H1 (cell line): ENCODE results near the gene CALY. TPM values are rescaled to one million over a fixed set of nuclear protein-coding genes. Genes with fewer than 3 reads are reported as not detected.

Experiments
- CTCF ChIA-PET: fragments of 300-600 bp; sonication (Branson Sonifier 250); formaldehyde crosslinking; loops from one replicate; lab custom pipeline; 2021; ENCODE audit not compliant: partially characterized antibody; lab: Charles Lee
- POLR2A ChIA-PET: fragments of 300-600 bp; sonication (Branson Sonifier 250); formaldehyde crosslinking; loops from one replicate; lab custom pipeline; 2021; ENCODE audit warnings: inconsistent platforms; ENCODE audit not compliant: partially characterized antibody; lab: Charles Lee
- DNase-seq, 2 experiments: peaks; one replicate each; pipeline versions ENCODE4 v3.0.0 to v3.0.0-alpha.2; 2010 to 2022; ENCODE audit warnings: low spot score in 2 of 2, low read depth in 1 of 2, mixed read lengths in 1 of 2
- FAIRE-seq: peaks from 2 replicates; lab custom pipeline; 2011; peaks lifted over from hg19 to GRCh38; lab: Jason Lieb, UNC
- H2AFZ ChIP-seq: 2 replicates; pipeline ENCODE4 v1.8.1; 2012; ENCODE audit warnings: low read length, inconsistent platforms
- H2AK5ac ChIP-seq: 2 replicates; pipeline ENCODE4 v1.6.1; 2013; ENCODE audit warnings: low read depth, low read length
- H2BK120ac ChIP-seq: replicated peaks from 2 replicates; pipeline ENCODE3; 2013; ENCODE audit warnings: low read depth, low read length, inconsistent platforms
- H2BK12ac ChIP-seq: 2 replicates; pipeline ENCODE4 v1.6.1; 2013; ENCODE audit warnings: low read depth, low read length
- H2BK15ac ChIP-seq: 2 replicates; pipeline ENCODE4 v1.6.1; 2013; ENCODE audit warnings: low read length
- H2BK20ac ChIP-seq: 2 replicates; pipeline ENCODE4 v1.6.1; 2013; ENCODE audit warnings: low read length
- H2BK5ac ChIP-seq: 2 replicates; pipeline ENCODE4 v1.6.1; 2013; ENCODE audit warnings: low read depth, low read length
- H3K14ac ChIP-seq: 2 replicates; pipeline ENCODE4 v1.6.1; 2013; ENCODE audit warnings: inconsistent platforms; ENCODE audit not compliant: insufficient read length
- H3K18ac ChIP-seq: 2 replicates; pipeline ENCODE4 v1.6.1; 2013; ENCODE audit warnings: low read length; ENCODE audit errors: extremely low read depth
- H3K23ac ChIP-seq: 2 replicates; pipeline ENCODE4 v1.6.1; 2013; ENCODE audit warnings: inconsistent platforms; ENCODE audit not compliant: insufficient read length
- H3K23me2 ChIP-seq: 2 replicates; pipeline ENCODE4 v1.6.1; 2013; ENCODE audit warnings: low read depth, low read length
- H3K27ac ChIP-seq: 2 replicates; pipeline ENCODE4 v1.6.1; 2011; ENCODE audit warnings: low read depth, low read length, inconsistent platforms
- H3K27me3 ChIP-seq, 4 experiments: replicated peaks in 1 of 4; 1 replicate in 1 of 4; 2 replicates in 3 of 4; pipeline versions ENCODE4 v1.6.1 to v1.8.1; 2011 to 2013; ENCODE audit warnings: low read length in 3 of 4, mild to moderate bottlenecking in 3 of 4, inconsistent platforms in 2 of 4, mixed read lengths in 2 of 4, moderate library complexity in 1 of 4; ENCODE audit not compliant: control insufficient read depth in 3 of 4, insufficient read depth in 3 of 4; ENCODE audit errors: extremely low read depth in 1 of 4
- H3K36me3 ChIP-seq, 4 experiments: 2 replicates each; pipeline versions ENCODE4 v1.6.1 to v1.8.1; 2011 to 2013; ENCODE audit warnings: mild to moderate bottlenecking in 4 of 4, low read length in 3 of 4, moderate library complexity in 2 of 4, control low read depth in 1 of 4, inconsistent platforms in 1 of 4; ENCODE audit not compliant: insufficient read depth in 4 of 4, control insufficient read depth in 2 of 4
- H3K4ac ChIP-seq: replicated peaks from 2 replicates; pipeline ENCODE3; 2013; ENCODE audit warnings: low read length, low read depth, mixed read lengths, inconsistent platforms; ENCODE audit not compliant: insufficient read length
- H3K4me1 ChIP-seq, 4 experiments: replicated peaks in 1 of 4; 1 replicate in 1 of 4; 2 replicates in 3 of 4; pipeline versions ENCODE4 v1.6.1 to v1.8.1; 2011 to 2013; ENCODE audit warnings: low read length in 3 of 4, inconsistent platforms in 2 of 4, mixed read lengths in 1 of 4; ENCODE audit not compliant: insufficient read depth in 4 of 4, control insufficient read depth in 3 of 4
- H3K4me2 ChIP-seq, 2 experiments: 2 replicates each; pipeline versions ENCODE4 v1.6.1 to v1.8.1; 2011 to 2013; ENCODE audit warnings: low read depth in 2 of 2, low read length in 2 of 2, control low read depth in 1 of 2, inconsistent platforms in 1 of 2, mild to moderate bottlenecking in 1 of 2; ENCODE audit not compliant: insufficient read depth in 1 of 2
- H3K4me3 ChIP-seq, 4 experiments: fragments of 200-600, 300-600 bp in 1 of 4; sonication (generic), shearing (Covaris generic), sonication (Bioruptor Twin) in 1 of 4; 2 replicates each; pipeline versions ENCODE4 v1.5.1 to v1.8.1; 2011 to 2016; ENCODE audit warnings: low read length in 4 of 4, low read depth in 3 of 4, control low read depth in 2 of 4, inconsistent platforms in 2 of 4, mild to moderate bottlenecking in 2 of 4, mixed read lengths in 1 of 4, moderate library complexity in 1 of 4; ENCODE audit not compliant: insufficient read depth in 2 of 4; ENCODE audit errors: extremely low read depth in 1 of 4
- H3K56ac ChIP-seq: replicated peaks from 2 replicates; pipeline ENCODE3; 2013; ENCODE audit warnings: low read depth, mild to moderate bottlenecking, mixed read lengths, low read length, inconsistent platforms; ENCODE audit not compliant: insufficient read length
- H3K79me1 ChIP-seq: 2 replicates; pipeline ENCODE4 v1.6.1; 2013; ENCODE audit warnings: low read depth, low read length, control low read depth
- H3K79me2 ChIP-seq, 2 experiments: 2 replicates each; pipeline versions ENCODE4 v1.6.1 to v1.8.1; 2012 to 2013; ENCODE audit warnings: low read length in 2 of 2, mild to moderate bottlenecking in 2 of 2, inconsistent platforms in 1 of 2; ENCODE audit not compliant: insufficient read depth in 2 of 2, control insufficient read depth in 1 of 2
- H3K9ac ChIP-seq, 4 experiments: replicated peaks in 1 of 4; 1 replicate in 1 of 4; 2 replicates in 3 of 4; pipeline versions ENCODE4 v1.6.1 to v1.8.1; 2011 to 2013; ENCODE audit warnings: low read depth in 3 of 4, low read length in 3 of 4, control low read depth in 2 of 4, mild to moderate bottlenecking in 2 of 4, moderate library complexity in 2 of 4, inconsistent platforms in 1 of 4; ENCODE audit errors: extremely low read depth in 1 of 4
- H3K9me3 ChIP-seq, 2 experiments: 2 replicates each; pipeline versions ENCODE4 v1.6.1 to v1.8.1; 2012 to 2013; ENCODE audit warnings: mild to moderate bottlenecking in 2 of 2, moderate library complexity in 2 of 2, control low read depth in 1 of 2, inconsistent platforms in 1 of 2, low read depth in 1 of 2, low read length in 1 of 2, mixed read lengths in 1 of 2; ENCODE audit not compliant: insufficient read depth in 2 of 2
- H4K20me1 ChIP-seq, 2 experiments: replicated peaks in 1 of 2; 2 replicates each; pipeline versions ENCODE3 to v1.8.1; 2011 to 2013; ENCODE audit warnings: inconsistent platforms in 2 of 2, low read length in 2 of 2, mild to moderate bottlenecking in 1 of 2; ENCODE audit not compliant: insufficient read depth in 2 of 2, control insufficient read depth in 1 of 2
- H4K5ac ChIP-seq: 2 replicates; pipeline ENCODE4 v1.6.1; 2013; ENCODE audit warnings: low read length, low read depth, mixed read lengths, inconsistent platforms; ENCODE audit not compliant: insufficient read length
- H4K8ac ChIP-seq: 2 replicates; pipeline ENCODE4 v1.8.0; 2013; ENCODE audit warnings: mild to moderate bottlenecking, moderate library complexity, low read length, inconsistent platforms; ENCODE audit not compliant: insufficient read depth; ENCODE audit errors: extremely low read depth
- H4K91ac ChIP-seq: replicated peaks from 2 replicates; pipeline ENCODE3; 2013; ENCODE audit warnings: low read length, mixed read lengths, inconsistent platforms; ENCODE audit not compliant: insufficient read length
- CTCF ChIP-seq, 3 experiments: IDR thresholded peaks; 1 replicate in 2 of 3; 2 replicates in 1 of 3; pipeline versions ENCODE4 v1.5.1 to v1.6.1; 2011; ENCODE audit warnings: low read length in 3 of 3, mild to moderate bottlenecking in 3 of 3, inconsistent platforms in 2 of 3, low read depth in 1 of 3, moderate library complexity in 1 of 3; ENCODE audit not compliant: insufficient read depth in 1 of 3; ENCODE audit errors: control extremely low read depth in 1 of 3
- RAD21 ChIP-seq, 2 experiments: IDR thresholded peaks in 1 of 2; conservative IDR thresholded peaks in 1 of 2; 2 replicates each; pipeline ENCODE4 v1.6.1; 2011; ENCODE audit warnings: low read depth in 2 of 2, low read length in 2 of 2, improper control_type of control experiment in 1 of 2, inconsistent platforms in 1 of 2, mild to moderate bottlenecking in 1 of 2, moderate library complexity in 1 of 2
- SAP30 ChIP-seq: fragments of 300-600 bp; sonication (generic); IDR thresholded peaks from 2 replicates; pipeline ENCODE4 v1.7.1; 2012; ENCODE audit warnings: low read length, moderate library complexity, mild to moderate bottlenecking, inconsistent platforms; ENCODE audit not compliant: insufficient read depth, insufficient replicate concordance
- SP2 ChIP-seq: IDR thresholded peaks from 2 replicates; pipeline ENCODE4 v1.6.1; 2012; ENCODE audit warnings: mild to moderate bottlenecking, low read length, inconsistent platforms
- WGBS, 2 experiments: shearing (Covaris generic) in 1 of 2; methylation state at CpG; one replicate each; pipeline versions ENCODE4 v1.1.6 to v1.1.7; 2013 to 2015; ENCODE audit warnings: low lambda C conversion rate in 2 of 2, mixed read lengths in 2 of 2, inconsistent platforms in 1 of 2, low coverage in 1 of 2, missing lambda C conversion rate in 1 of 2; ENCODE audit not compliant: insufficient replicate concordance in 2 of 2, insufficient coverage in 1 of 2, insufficient read length in 1 of 2; ENCODE audit errors: extremely low coverage in 1 of 2, missing lambda C conversion rate in 1 of 2; 5-methylcytosine and 5-hydroxymethylcytosine counted together
- polyA plus RNA-seq, 7 experiments: library from polyadenylated mRNA; depleted of rRNA in 3 of 7; stranded (reverse) in 5 of 7; unstranded in 2 of 7; fragments of >200 nt in 5 of 7; fragments of 200-250 nt in 2 of 7; gene quantifications; 1 replicate in 5 of 7; 2 replicates in 1 of 7; 4 replicates in 1 of 7; pipeline versions ENCODE4 v1.2.1 to v1.2.3, GENCODE V29; 2011 to 2013; ENCODE audit warnings: missing spikeins in 2 of 7, mixed read lengths in 2 of 7
- total RNA-seq: library from RNA; stranded (reverse); fragmentation: NEBNext Ultra II Directional; extraction: Animal tissue kit (Norgen Biotek cat#: 25700); gene quantifications from 2 replicates; pipeline ENCODE4 v1.2.1, GENCODE V29; 2021

CALY gene
- total and polyA plus RNA-seq, 2 of the 8 experiments (the other 6 are each of a cell fraction or from before 2014, with no cell fraction given), result 1.3 to 1.5 TPM

GRCh38 chr10:133307776-133308420, 28.8 kb downstream of the CALY start:
- Histone ChIP-seq H3K23ac (no peak overlapping the region), H4K20me1 (peaks cover 6 to 16% of the 10 kb centered on the region in 2 experiments), H3K23me2 (peaks cover 9% of the 10 kb centered on the region; the same call in 1 of the 2 replicates), H3K79me2 (peaks cover 3 to 39% of the 10 kb centered on the region in 2 experiments; a peak in 3 of 4 replicates), H2AK5ac (no peak overlapping the region), H4K8ac (no peak overlapping the region), H3K4me3 (peak overlapping the region; percentile 71 to 85 (median 82)), H2BK15ac (0 out of 2 replicates have a peak overlapping the region, but pooled peaks have one; percentile 46), H3K4me2 (peak overlapping the region; percentile 85 to 88), H3K36me3 (peaks cover 4 to 22% (median 6%) of the 10 kb centered on the region in 4 experiments; a peak in 7 of 8 replicates), H3K9me3 (no peaks in the 10 kb centered on the region), H3K79me1 (peaks cover 26% of the 10 kb centered on the region), H3K4ac (no peak overlapping the region), H3K9ac (peak overlapping the region; percentile 45 to 97 (median 76); a peak in 6 of 7 replicates), H2AFZ (no peak overlapping the region), H3K27ac (no peak overlapping the region), H3K4me1 (peaks cover 0 to 6% (median 4%) of the 10 kb centered on the region in 4 experiments; a peak in 4 of 7 replicates), H2BK5ac (no peak overlapping the region), H3K18ac (no peak overlapping the region), H2BK12ac (no peak overlapping the region), H4K91ac (no peak overlapping the region), H3K56ac (no peak overlapping the region), H3K14ac (no peak overlapping the region), H2BK20ac (no peak overlapping the region), H2BK120ac (no peak overlapping the region), H3K27me3 (no peaks in the 10 kb centered on the region), H4K5ac (no peak overlapping the region)
- TF ChIP-seq RAD21 (IDR thresholded peaks at IDR 0.05 in 1 of 2, conservative IDR thresholded peaks at IDR 0.05 in 1 of 2; ENCODE audit: low read depth in 2 of 2, low read length in 2 of 2), result peak; percentile 14 to 27; a peak in 3 of 4 replicates
- TF ChIP-seq SAP30, result peak; percentile 88
- peak; percentile 72 to 74 (median 73) for TF ChIP-seq CTCF (IDR thresholded peaks at IDR 0.05; ENCODE audit: control extremely low read depth in 1 of 3, insufficient read depth in 1 of 3, low read depth in 1 of 3, low read length in 3 of 3)
- TF ChIP-seq SP2, result no peak
- CTCF ChIA-PET, result interaction anchor here (0.6 to 3.0 kb wide), 28 partner anchors 10 to 698 kb away, joined by 3 to 24 read pairs (median 4); partner anchors contain the start of gene VENTX
- FAIRE-seq (peak; percentile 69), DNase-seq (peak; percentile 19 to 75)
- 21% methylated on average over 25 of the region's 25 CpGs; no CpG with 5 or more reads in 1 of the 2 experiments for WGBS, 2 experiments
- POLR2A ChIA-PET, result interaction anchor here (0.6 to 1.4 kb wide), 5 partner anchors 11 to 163 kb away, joined by 3 to 4 read pairs (median 3); partner anchors contain the start of gene FUOM
